Body of pancreas (tissue), 4 donors: ENCODE data around the gene PPP1R13B. TPM values are rescaled to one million over a fixed set of nuclear protein-coding genes. Genes with fewer than 3 reads are reported as not detected.

ENCODE experiments used
- ATAC-seq: fragments of 150-250 bp; one replicate; pipeline ENCODE4 v1.9.1; 2016
- DNase-seq, 4 donors: peaks; one replicate each; pipeline ENCODE4 v3.0.0-alpha.2; 2019
- H3K27ac ChIP-seq, 4 donors: fragments of 200-600 bp; sonication (generic); 1 replicate in 3 of 4; 2 replicates in 1 of 4; pipeline versions ENCODE4 v1.5.1 to v1.6.1; 2016 to 2019; ENCODE audit warnings: mild to moderate bottlenecking in 1 of 4, mixed read lengths in 1 of 4, moderate library complexity in 1 of 4
- H3K27me3 ChIP-seq, 2 donors: fragments of 200-600 bp; sonication (generic); one replicate each; pipeline ENCODE4 v1.6.0; 2016; ENCODE audit warnings: mild to moderate bottlenecking in 1 of 2
- H3K36me3 ChIP-seq, 2 donors: fragments of 200-600 bp; sonication (generic); replicated peaks in 1 of 2; 2 replicates each; pipeline ENCODE4 v1.5.1; 2016; ENCODE audit warnings: low read depth in 2 of 2; ENCODE audit not compliant: insufficient read depth in 1 of 2
- H3K4me1 ChIP-seq: fragments of 200-600 bp; sonication (generic); one replicate; pipeline ENCODE4 v1.6.0; 2016
- H3K4me3 ChIP-seq, 2 donors: fragments of 200-600 bp; sonication (generic); 1 replicate in 1 of 2; 2 replicates in 1 of 2; pipeline ENCODE4 v1.5.1; 2016 to 2019
- H3K9me3 ChIP-seq, 3 donors: fragments of 200-600 bp; sonication (generic); 1 replicate in 2 of 3; 2 replicates in 1 of 3; pipeline ENCODE4 v1.5.1; 2016
- CTCF ChIP-seq, 7 experiments: fragments of 450-650 bp in 4 of 7; fragments of 200-600 bp in 3 of 7; sonication (generic) in 3 of 7; IDR thresholded peaks; one replicate each; pipeline ENCODE4 v1.5.1; 2016 to 2019; ENCODE audit warnings: antibody characterized with exemption in 7 of 7
- POLR2A ChIP-seq, 3 donors: fragments of 450-650 bp; IDR thresholded peaks; one replicate each; pipeline ENCODE4 v1.6.1; 2016; ENCODE audit warnings: antibody characterized with exemption in 3 of 3, mild to moderate bottlenecking in 2 of 3
- WGBS, 2 donors: methylation state at CpG; one replicate each; pipeline ENCODE4 v1.1.5; 2017; 5-methylcytosine and 5-hydroxymethylcytosine counted together
- intact Hi-C: fragments of 100-400 bp; cut with DNase I; formaldehyde crosslinking; loops from one replicate; pipeline ENCODE4 v1.15.1; 2023
- total RNA-seq, 2 donors: library from RNA; depleted of rRNA; stranded (reverse); fragments of >200 nt; gene quantifications; one replicate each; pipeline ENCODE4 v1.1.0, GENCODE V29; 2016

PPP1R13B gene
- total RNA-seq, 2 donors from 2014 or later: 12.5 to 36.3 TPM

GRCh38 chr14:103838117-103838516 is 9.3 kb downstream of the PPP1R13B start:
- DNase-seq (no peak), ATAC-seq (no peak)
- Histone ChIP-seq H3K27me3 (no peaks in the 10 kb centered on the region), H3K4me1 (peaks cover 16% of the 10 kb centered on the region), H3K36me3 (no peaks in the 10 kb centered on the region), H3K9me3 (no peaks in the 10 kb centered on the region), H3K27ac (no peak overlapping the region), H3K4me3 (no peak overlapping the region)
- no peak for TF ChIP-seq POLR2A (IDR thresholded peaks at IDR 0.05)
- intact Hi-C loops: no loop called here
- 10 to 19% methylated on average over 1 of the region's 1 CpG for WGBS, 2 donors

DNA sequence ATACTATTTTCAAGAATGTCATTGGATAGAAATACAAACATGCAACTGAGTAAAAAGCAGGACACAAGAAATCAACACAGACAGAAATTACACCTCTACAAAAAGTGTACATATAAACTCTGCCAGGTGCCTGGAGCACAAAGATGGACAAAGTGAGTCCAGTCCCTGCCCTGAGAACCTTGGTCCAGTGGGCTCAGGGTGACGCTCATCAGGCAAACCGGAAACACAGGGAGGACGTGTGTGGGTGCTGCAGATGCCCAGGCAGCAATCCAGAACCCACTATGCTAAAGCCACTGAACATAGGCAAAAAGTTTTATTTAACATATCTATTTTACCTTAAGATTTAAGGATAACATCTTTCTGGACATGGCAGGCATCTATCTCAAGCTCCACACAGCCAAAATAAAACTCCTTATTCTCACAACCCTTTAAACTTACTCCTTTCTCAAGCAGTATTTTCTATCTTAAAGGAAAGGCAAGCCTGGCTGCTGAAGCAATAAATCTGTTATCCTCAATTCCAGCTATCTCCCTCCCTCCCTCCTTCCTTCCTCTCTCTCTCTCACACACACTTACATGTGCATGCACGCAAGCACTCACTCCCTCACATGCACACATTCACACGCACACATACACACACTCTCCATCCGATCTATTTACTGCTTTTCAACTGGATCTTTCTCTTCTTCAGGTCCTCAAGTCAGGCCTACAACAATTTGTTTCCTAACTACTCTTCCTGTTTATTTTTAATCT is 10.2 kb downstream of the PPP1R13B start:
- Histone ChIP-seq H3K9me3 (no peaks in the 10 kb centered on the region), H3K27me3 (no peaks in the 10 kb centered on the region), H3K36me3 (no peaks in the 10 kb centered on the region), H3K27ac (no peak overlapping the region), H3K4me3 (no peak overlapping the region), H3K4me1 (peaks cover 16% of the 10 kb centered on the region)
- ATAC-seq: no peak
- 50 to 62% methylated on average over 6 of the region's 6 CpGs for WGBS, 2 donors
- no peak for TF ChIP-seq POLR2A (IDR thresholded peaks at IDR 0.05)
- no peak for TF ChIP-seq CTCF (IDR thresholded peaks at IDR 0.05)
- DNase-seq: no peak
- intact Hi-C loops: no loop called here

GRCh38 chr14:103834956-103835355 is 12.4 kb downstream of the PPP1R13B start:
- H3K27me3 ChIP-seq: no peaks in the 10 kb centered on the region
- no peak for ATAC-seq
- 87 to 93% methylated on average over 2 of the region's 2 CpGs for WGBS, 2 donors
- TF ChIP-seq CTCF (IDR thresholded peaks at IDR 0.05) (no peak), POLR2A (IDR thresholded peaks at IDR 0.05) (no peak)
- peaks cover 9% of the 10 kb centered on the region for H3K4me1 ChIP-seq
- no peaks in the 10 kb centered on the region for H3K9me3 ChIP-seq
- no peaks in the 10 kb centered on the region for H3K36me3 ChIP-seq
- DNase-seq: no peak
- intact Hi-C loops: no loop called here
- no peak overlapping the region for H3K4me3 ChIP-seq
- no peak overlapping the region for H3K27ac ChIP-seq

- no peak overlapping the region for H3K27ac ChIP-seq
- ATAC-seq: no peak
- peaks cover 7% of the 10 kb centered on the region for H3K4me1 ChIP-seq
- intact Hi-C loops: no loop called here
- no peaks in the 10 kb centered on the region for H3K9me3 ChIP-seq
- no peak for TF ChIP-seq CTCF (IDR thresholded peaks at IDR 0.05)
- TF ChIP-seq POLR2A (IDR thresholded peaks at IDR 0.05): no peak
- no peaks in the 10 kb centered on the region for H3K27me3 ChIP-seq
- no peak for DNase-seq
- H3K4me3 ChIP-seq: no peak overlapping the region
- 85 to 89% methylated on average over 4 of the region's 4 CpGs for WGBS, 2 donors
- H3K36me3 ChIP-seq: no peaks in the 10 kb centered on the region
Measured at GRCh38 chr14:103833711-103834110, 13.7 kb downstream of the PPP1R13B start.

- TF ChIP-seq POLR2A (IDR thresholded peaks at IDR 0.05) (no peak), CTCF (IDR thresholded peaks at IDR 0.05) (no peak)
- Histone ChIP-seq H3K4me3 (no peak overlapping the region), H3K4me1 (peaks cover 13% of the 10 kb centered on the region), H3K36me3 (no peaks in the 10 kb centered on the region), H3K27ac (no peak overlapping the region), H3K27me3 (no peaks in the 10 kb centered on the region), H3K9me3 (no peaks in the 10 kb centered on the region)
- DNase-seq: no peak
- ATAC-seq: no peak
- 38 to 53% methylated on average over 1 of the region's 1 CpG for WGBS, 2 donors
- intact Hi-C loops: no loop called here
Measured at GRCh38 chr14:103832046-103832445, 15.3 kb downstream of the PPP1R13B start.
